Gastrocnemius medialis (tissue), 4 donors: Measurements from ENCODE around the gene NPHS1.

ENCODE experiments used
- CTCF ChIP-seq, 5 experiments: fragments of 450-650 bp in 3 of 5; fragments of 200-600 bp in 2 of 5; sonication (generic) in 2 of 5; IDR thresholded peaks in 4 of 5; conservative IDR thresholded peaks in 1 of 5; 1 replicate in 4 of 5; 2 replicates in 1 of 5; pipeline ENCODE4 v1.5.1; 2016 to 2019; ENCODE audit warnings: antibody characterized with exemption in 5 of 5, mild to moderate bottlenecking in 3 of 5, moderate library complexity in 3 of 5
- POLR2A ChIP-seq, 2 donors: fragments of 450-650 bp; IDR thresholded peaks; one replicate each; pipeline ENCODE4 v1.6.1; 2017; ENCODE audit warnings: antibody characterized with exemption in 2 of 2, mild to moderate bottlenecking in 2 of 2, moderate library complexity in 2 of 2

GRCh38 chr19:35894342-35894741, 42.0 kb upstream of the NPHS1 start:
- no peak for TF ChIP-seq CTCF (IDR thresholded peaks at IDR 0.05 in 4 of 5, conservative IDR thresholded peaks at IDR 0.05 in 1 of 5)
- TF ChIP-seq POLR2A (IDR thresholded peaks at IDR 0.05) = no peak
